Calu3 (cell line): Measurements from ENCODE around the gene KCNH1. TPM values are rescaled to one million over a fixed set of nuclear protein-coding genes. Genes with fewer than 3 reads are reported as not detected.

Experiments
- BruUV-seq: library from RNA; stranded (reverse); fragments of 400-500 nt; replicated peaks from 2 replicates; lab custom pipeline; 2021; lab: Mats Ljungman, UMichigan
- CTCF ChIA-PET: fragments of 300-600 bp; sonication (Branson Sonifier 250); formaldehyde crosslinking; loops from one replicate; lab custom pipeline; 2022; ENCODE audit warnings: antibody characterized with exemption; lab: Charles Lee
- DNase-seq: peaks from one replicate; pipeline ENCODE4 v3.0.0; 2022
- H3K27ac Mint-ChIP-seq: one replicate; pipeline ENCODE4 v1.8.0; 2022; ENCODE audit warnings: mixed read lengths; ENCODE audit not compliant: unreplicated experiment
- H3K27me3 Mint-ChIP-seq: one replicate; pipeline ENCODE4 v1.8.0; 2022; ENCODE audit warnings: mixed read lengths; ENCODE audit not compliant: unreplicated experiment
- H3K36me3 Mint-ChIP-seq: one replicate; pipeline ENCODE4 v1.8.0; 2022; ENCODE audit warnings: mild to moderate bottlenecking, moderate library complexity, mixed read lengths; ENCODE audit not compliant: insufficient read depth, unreplicated experiment
- H3K4me1 Mint-ChIP-seq: one replicate; pipeline ENCODE4 v1.8.0; 2022; ENCODE audit warnings: mild to moderate bottlenecking, low read depth, mixed read lengths; ENCODE audit not compliant: unreplicated experiment
- H3K4me3 Mint-ChIP-seq: one replicate; pipeline ENCODE4 v1.8.0; 2022; ENCODE audit warnings: mild to moderate bottlenecking, low read depth, moderate library complexity, mixed read lengths; ENCODE audit not compliant: unreplicated experiment
- H3K9me3 Mint-ChIP-seq: one replicate; pipeline ENCODE4 v1.8.0; 2022; ENCODE audit warnings: low read depth, mixed read lengths; ENCODE audit not compliant: unreplicated experiment
- CTCF ChIP-seq: fragments of 200-600 bp; IDR thresholded peaks from one replicate; pipeline ENCODE4 v1.8.0; 2022; ENCODE audit warnings: antibody characterized with exemption; ENCODE audit not compliant: unreplicated experiment
- intact Hi-C: fragments of 100-400 bp; cut with micrococcal nuclease; formaldehyde crosslinking; loops from one replicate; pipeline ENCODE4 v1.10.0; 2022; ENCODE audit not compliant: unreplicated experiment
- total RNA-seq: library from RNA; stranded (reverse); gene quantifications from 2 replicates; pipeline ENCODE4 v1.2.3, GENCODE V29; 2022

KCNH1 gene
- total RNA-seq, 1 experiment from 2014 or later: not detected

GRCh38 chr1:210905365-210905904 is 228.5 kb downstream of the KCNH1 start:
- H3K4me3 Mint-ChIP-seq: no peak overlapping the region

GRCh38 chr1:210901981-210902770 is 231.8 kb downstream of the KCNH1 start:
- Mint-ChIP-seq H3K27me3 (peaks cover 69% of the 10 kb centered on the region), H3K4me3 (no peak overlapping the region), H3K9me3 (no peaks in the 10 kb centered on the region), H3K36me3 (no peaks in the 10 kb centered on the region), H3K27ac (no peak overlapping the region), H3K4me1 (peaks cover 7% of the 10 kb centered on the region)
- intact Hi-C loops: no loop called here
- BruUV-seq: no TSS peak
- no peak for DNase-seq
- CTCF ChIA-PET: no interaction called here
- TF ChIP-seq CTCF: no peak

More at GRCh38 chr1:210905365-210905904, 228.5 kb downstream of the KCNH1 start:
- no peak for TF ChIP-seq CTCF
- DNase-seq: no peak
- CTCF ChIA-PET: no interaction called here
- no peaks in the 10 kb centered on the region for H3K36me3 Mint-ChIP-seq
- H3K27me3 Mint-ChIP-seq: peaks cover 73% of the 10 kb centered on the region
- intact Hi-C loops: no loop called here
- H3K9me3 Mint-ChIP-seq: no peaks in the 10 kb centered on the region
- H3K4me1 Mint-ChIP-seq: peaks cover 7% of the 10 kb centered on the region
- no peak overlapping the region for H3K27ac Mint-ChIP-seq
- BruUV-seq: no TSS peak

- Mint-ChIP-seq H3K27me3 (peaks cover 60% of the 10 kb centered on the region), H3K4me3 (no peak overlapping the region), H3K4me1 (peaks cover 3% of the 10 kb centered on the region), H3K9me3 (peaks cover 2% of the 10 kb centered on the region), H3K36me3 (no peaks in the 10 kb centered on the region), H3K27ac (no peak overlapping the region)
- no TSS peak for BruUV-seq
- intact Hi-C loops: no loop called here
- CTCF ChIA-PET: interaction anchor here (0.8 kb wide), 1 partner anchor 18 kb away, joined by 3 read pairs; no protein-coding TSS in a partner anchor
- TF ChIP-seq CTCF: no peak
- no peak for DNase-seq
These were observed 233.1 kb downstream of the KCNH1 start for GRCh38 chr1:210900820-210901219.

- Mint-ChIP-seq H3K36me3 (no peaks in the 10 kb centered on the region), H3K4me3 (no peak overlapping the region), H3K9me3 (peaks cover 2% of the 10 kb centered on the region), H3K4me1 (no peaks in the 10 kb centered on the region), H3K27ac (no peak overlapping the region), H3K27me3 (peaks cover 54% of the 10 kb centered on the region)
- no TSS peak for BruUV-seq
- CTCF ChIA-PET: interaction anchor here (0.8 kb wide), 1 partner anchor 17 kb away, joined by 3 read pairs; no protein-coding TSS in a partner anchor
- DNase-seq: no peak
- TF ChIP-seq CTCF: no peak
- intact Hi-C loops: no loop called here
These were observed 233.9 kb downstream of the KCNH1 start for GRCh38 chr1:210900079-210900478.
